Measurements from ENCODE around the gene IL19.

IL19 gene

GRCh38 chr1:206766251-206766856 lies 4.2 kb upstream of the IL19 start:
- no peak for TF ChIP-seq POLR2AphosphoS5 (IDR thresholded peaks at IDR 0.05; ENCODE audit: low read depth)
- TF ChIP-seq SPI1 (IDR thresholded peaks at IDR 0.05; ENCODE audit: borderline replicate concordance, low read depth) = peak; percentile 49; the same call in 1 of the 2 replicates
- peak in 1 of 2 experiments; percentile 64 for DNase-seq (ENCODE audit: low read depth in 1 of 2, low spot score in 1 of 2)
- Histone ChIP-seq H3K4me3 (replicated peaks; ENCODE audit: insufficient read depth, low read length) (no peak overlapping the region), H3K27me3 (ENCODE audit: insufficient read depth, poor library complexity, severe bottlenecking) (no peaks in the 10 kb centered on the region), H3K27ac (replicated peaks) (no peak overlapping the region)

DNA sequence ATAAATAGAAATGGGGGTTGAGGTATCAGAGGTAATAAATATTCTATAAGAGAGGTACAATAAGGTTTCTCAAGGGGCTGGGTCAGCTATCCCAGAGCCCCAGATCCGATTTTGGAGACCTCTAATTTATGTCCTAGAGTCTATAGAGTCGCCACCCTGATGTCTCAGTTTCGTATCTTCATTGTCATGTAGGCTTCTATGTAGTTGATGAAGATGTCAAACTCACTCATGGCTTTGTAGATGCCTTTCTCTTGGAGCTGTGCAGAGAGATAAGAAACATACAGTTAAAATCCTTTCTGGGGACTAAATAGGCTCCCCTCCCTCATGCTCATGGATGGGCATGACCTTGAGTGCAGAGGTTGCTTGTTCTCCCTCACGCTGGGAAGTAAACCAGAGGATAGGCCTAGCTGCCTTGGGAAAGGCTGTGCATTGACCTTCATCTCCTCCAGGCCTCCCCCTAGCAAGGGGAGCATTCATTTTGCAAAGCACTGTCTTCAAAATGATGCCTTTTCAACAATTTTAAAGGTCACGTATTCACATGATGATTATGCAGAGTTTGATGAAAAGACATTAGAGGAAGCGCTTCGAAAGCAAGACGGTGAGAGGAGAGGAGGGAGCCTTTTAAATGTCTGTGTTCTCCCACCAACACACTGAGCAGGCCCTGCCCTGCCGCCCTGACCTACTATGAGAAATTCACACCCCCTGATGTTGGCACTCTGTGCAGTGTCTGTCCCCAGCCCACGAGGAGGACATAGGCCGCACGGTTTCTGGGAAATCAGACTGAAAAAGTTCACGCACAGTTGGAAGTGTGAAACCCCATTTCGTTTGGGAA lies 1.9 kb upstream of the IL19 start:
- no peak overlapping the region for H3K27ac ChIP-seq (replicated peaks)
- no peak for DNase-seq (ENCODE audit: low read depth in 1 of 2, low spot score in 1 of 2)
- TF ChIP-seq SPI1 (IDR thresholded peaks at IDR 0.05; ENCODE audit: borderline replicate concordance, low read depth) (no peak), POLR2AphosphoS5 (IDR thresholded peaks at IDR 0.05; ENCODE audit: low read depth) (no peak), GABPA (IDR thresholded peaks at IDR 0.05; ENCODE audit: low read depth) (no peak)
- TF ChIP-seq, protein P1, sequence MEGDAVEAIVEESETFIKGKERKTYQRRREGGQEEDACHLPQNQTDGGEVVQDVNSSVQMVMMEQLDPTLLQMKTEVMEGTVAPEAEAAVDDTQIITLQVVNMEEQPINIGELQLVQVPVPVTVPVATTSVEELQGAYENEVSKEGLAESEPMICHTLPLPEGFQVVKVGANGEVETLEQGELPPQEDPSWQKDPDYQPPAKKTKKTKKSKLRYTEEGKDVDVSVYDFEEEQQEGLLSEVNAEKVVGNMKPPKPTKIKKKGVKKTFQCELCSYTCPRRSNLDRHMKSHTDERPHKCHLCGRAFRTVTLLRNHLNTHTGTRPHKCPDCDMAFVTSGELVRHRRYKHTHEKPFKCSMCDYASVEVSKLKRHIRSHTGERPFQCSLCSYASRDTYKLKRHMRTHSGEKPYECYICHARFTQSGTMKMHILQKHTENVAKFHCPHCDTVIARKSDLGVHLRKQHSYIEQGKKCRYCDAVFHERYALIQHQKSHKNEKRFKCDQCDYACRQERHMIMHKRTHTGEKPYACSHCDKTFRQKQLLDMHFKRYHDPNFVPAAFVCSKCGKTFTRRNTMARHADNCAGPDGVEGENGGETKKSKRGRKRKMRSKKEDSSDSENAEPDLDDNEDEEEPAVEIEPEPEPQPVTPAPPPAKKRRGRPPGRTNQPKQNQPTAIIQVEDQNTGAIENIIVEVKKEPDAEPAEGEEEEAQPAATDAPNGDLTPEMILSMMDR (IDR thresholded peaks at IDR 0.05; ENCODE audit: insufficient read depth, low read length) = no peak
- TF ChIP-seq, protein P2, sequence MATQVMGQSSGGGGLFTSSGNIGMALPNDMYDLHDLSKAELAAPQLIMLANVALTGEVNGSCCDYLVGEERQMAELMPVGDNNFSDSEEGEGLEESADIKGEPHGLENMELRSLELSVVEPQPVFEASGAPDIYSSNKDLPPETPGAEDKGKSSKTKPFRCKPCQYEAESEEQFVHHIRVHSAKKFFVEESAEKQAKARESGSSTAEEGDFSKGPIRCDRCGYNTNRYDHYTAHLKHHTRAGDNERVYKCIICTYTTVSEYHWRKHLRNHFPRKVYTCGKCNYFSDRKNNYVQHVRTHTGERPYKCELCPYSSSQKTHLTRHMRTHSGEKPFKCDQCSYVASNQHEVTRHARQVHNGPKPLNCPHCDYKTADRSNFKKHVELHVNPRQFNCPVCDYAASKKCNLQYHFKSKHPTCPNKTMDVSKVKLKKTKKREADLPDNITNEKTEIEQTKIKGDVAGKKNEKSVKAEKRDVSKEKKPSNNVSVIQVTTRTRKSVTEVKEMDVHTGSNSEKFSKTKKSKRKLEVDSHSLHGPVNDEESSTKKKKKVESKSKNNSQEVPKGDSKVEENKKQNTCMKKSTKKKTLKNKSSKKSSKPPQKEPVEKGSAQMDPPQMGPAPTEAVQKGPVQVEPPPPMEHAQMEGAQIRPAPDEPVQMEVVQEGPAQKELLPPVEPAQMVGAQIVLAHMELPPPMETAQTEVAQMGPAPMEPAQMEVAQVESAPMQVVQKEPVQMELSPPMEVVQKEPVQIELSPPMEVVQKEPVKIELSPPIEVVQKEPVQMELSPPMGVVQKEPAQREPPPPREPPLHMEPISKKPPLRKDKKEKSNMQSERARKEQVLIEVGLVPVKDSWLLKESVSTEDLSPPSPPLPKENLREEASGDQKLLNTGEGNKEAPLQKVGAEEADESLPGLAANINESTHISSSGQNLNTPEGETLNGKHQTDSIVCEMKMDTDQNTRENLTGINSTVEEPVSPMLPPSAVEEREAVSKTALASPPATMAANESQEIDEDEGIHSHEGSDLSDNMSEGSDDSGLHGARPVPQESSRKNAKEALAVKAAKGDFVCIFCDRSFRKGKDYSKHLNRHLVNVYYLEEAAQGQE (IDR thresholded peaks at IDR 0.05; ENCODE audit: insufficient replicate concordance, low read depth) = no peak
- no peak overlapping the region for H3K4me3 ChIP-seq (replicated peaks; ENCODE audit: insufficient read depth, low read length)
- no peaks in the 10 kb centered on the region for H3K27me3 ChIP-seq (ENCODE audit: insufficient read depth, poor library complexity, severe bottlenecking)

- DNase-seq (ENCODE audit: low read depth in 1 of 2, low spot score in 1 of 2) = no peak
- H3K4me3 ChIP-seq (replicated peaks; ENCODE audit: insufficient read depth, low read length) = no peak overlapping the region
- TF ChIP-seq GABPA (IDR thresholded peaks at IDR 0.05; ENCODE audit: low read depth) = no peak
- TF ChIP-seq, protein P2 (IDR thresholded peaks at IDR 0.05; ENCODE audit: insufficient replicate concordance, low read depth) = no peak
- no peak for TF ChIP-seq SPI1 (IDR thresholded peaks at IDR 0.05; ENCODE audit: borderline replicate concordance, low read depth)
- no peak for TF ChIP-seq POLR2AphosphoS5 (IDR thresholded peaks at IDR 0.05; ENCODE audit: low read depth)
- TF ChIP-seq, protein P1 (IDR thresholded peaks at IDR 0.05; ENCODE audit: insufficient read depth, low read length) = no peak
- H3K27me3 ChIP-seq (ENCODE audit: insufficient read depth, poor library complexity, severe bottlenecking) = no peaks in the 10 kb centered on the region
- H3K27ac ChIP-seq (replicated peaks) = no peak overlapping the region
These were observed 1.3 kb upstream of the IL19 start for GRCh38 chr1:206769304-206769731.

GRCh38 chr1:206771338-206771692 lies 742 bp downstream of the IL19 start:
- no peak for DNase-seq (ENCODE audit: low read depth in 1 of 2, low spot score in 1 of 2)
- Histone ChIP-seq H3K4me3 (replicated peaks; ENCODE audit: insufficient read depth, low read length) (no peak overlapping the region), H3K27me3 (ENCODE audit: insufficient read depth, poor library complexity, severe bottlenecking) (no peaks in the 10 kb centered on the region), H3K27ac (replicated peaks) (no peak overlapping the region)
- TF ChIP-seq, protein P1 (IDR thresholded peaks at IDR 0.05; ENCODE audit: insufficient read depth, low read length) = no peak
